Breast epithelium (tissue), 4 donors: Measurements from ENCODE around the gene GSK3A. TPM values are rescaled to one million over a fixed set of nuclear protein-coding genes. Genes with fewer than 3 reads are reported as not detected.

Source experiments
- DNase-seq, 2 donors: peaks; one replicate each; pipeline ENCODE4 v3.0.0-alpha.2; 2019; ENCODE audit warnings: low spot score in 2 of 2
- H3K27ac ChIP-seq, 2 donors: fragments of 200-600 bp; sonication (generic) in 1 of 2; one replicate each; pipeline ENCODE4 v1.5.1; 2016 to 2019; ENCODE audit warnings: mild to moderate bottlenecking in 1 of 2
- H3K27me3 ChIP-seq, 2 donors: fragments of 200-600 bp; sonication (generic) in 1 of 2; one replicate each; pipeline versions ENCODE4 v1.5.1 to v1.6.0; 2017 to 2019; ENCODE audit warnings: control low read depth in 1 of 2, mild to moderate bottlenecking in 1 of 2
- H3K36me3 ChIP-seq: fragments of 200-600 bp; one replicate; pipeline ENCODE4 v1.5.1; 2019
- H3K4me1 ChIP-seq, 2 donors: fragments of 200-600 bp; sonication (generic); one replicate each; pipeline ENCODE4 v1.5.1; 2016 to 2019; ENCODE audit warnings: control low read depth in 1 of 2
- H3K4me3 ChIP-seq, 3 donors: fragments of 200-600 bp; sonication (generic); 1 replicate in 2 of 3; 2 replicates in 1 of 3; pipeline ENCODE4 v1.5.1; 2016 to 2019; ENCODE audit warnings: mild to moderate bottlenecking in 3 of 3, moderate library complexity in 2 of 3
- H3K9me3 ChIP-seq, 2 donors: fragments of 200-600 bp; sonication (generic) in 1 of 2; one replicate each; pipeline ENCODE4 v1.5.1; 2016 to 2019; ENCODE audit warnings: control low read depth in 1 of 2
- CTCF ChIP-seq, 3 donors: fragments of 450-650 bp; IDR thresholded peaks; one replicate each; pipeline ENCODE4 v1.5.1; 2016 to 2017; ENCODE audit warnings: antibody characterized with exemption in 3 of 3, mild to moderate bottlenecking in 3 of 3, moderate library complexity in 3 of 3
- POLR2A ChIP-seq: fragments of 450-650 bp; IDR thresholded peaks from one replicate; pipeline ENCODE4 v1.6.1; 2016; ENCODE audit warnings: antibody characterized with exemption, mild to moderate bottlenecking, moderate library complexity
- POLR2AphosphoS5 ChIP-seq, 3 donors: sonication (generic); formaldehyde crosslinking; IDR thresholded peaks; one replicate each; pipeline ENCODE4 v1.6.1; 2017; ENCODE audit warnings: antibody characterized with exemption in 3 of 3
- intact Hi-C: fragments of 100-400 bp; cut with DNase I; formaldehyde crosslinking; loops from one replicate; pipeline ENCODE4 v1.15.1; 2023; ENCODE audit warnings: low total_unique reads
- total RNA-seq, 3 donors: library from RNA; depleted of rRNA; stranded (reverse); fragments of >200 nt; gene quantifications; one replicate each; pipeline ENCODE4 v1.1.0, GENCODE V29; 2016

The GSK3A gene
- total RNA-seq, 3 donors from 2014 or later, result 18.7 to 22.1 (median 19.8) TPM

- no peaks in the 10 kb centered on the region for H3K27me3 ChIP-seq
- no peaks in the 10 kb centered on the region for H3K4me1 ChIP-seq
- H3K9me3 ChIP-seq, result no peaks in the 10 kb centered on the region
- DNase-seq, result no peak
- H3K4me3 ChIP-seq, result no peak overlapping the region
- H3K36me3 ChIP-seq, result peaks cover 4% of the 10 kb centered on the region
- H3K27ac ChIP-seq, result peak overlapping the region; percentile 44 to 59
- no peak for TF ChIP-seq POLR2AphosphoS5 (IDR thresholded peaks at IDR 0.05)
- TF ChIP-seq CTCF (IDR thresholded peaks at IDR 0.05), result no peak
- TF ChIP-seq POLR2A, result no peak
- intact Hi-C loops, result loop anchor here (2.0 kb wide), 1 partner anchor 78 kb away; no protein-coding TSS in a partner anchor
These were observed 35.3 kb downstream of the GSK3A start for GRCh38 chr19:42206871-42207755.

GRCh38 chr19:42204664-42205063 is 37.7 kb downstream of the GSK3A start:
- intact Hi-C loops, result no loop called here
- no peak overlapping the region for H3K27ac ChIP-seq
- no peaks in the 10 kb centered on the region for H3K4me1 ChIP-seq
- no peak overlapping the region for H3K4me3 ChIP-seq
- no peaks in the 10 kb centered on the region for H3K9me3 ChIP-seq
- TF ChIP-seq POLR2AphosphoS5 (IDR thresholded peaks at IDR 0.05), result no peak
- no peak for TF ChIP-seq POLR2A
- no peak for TF ChIP-seq CTCF (IDR thresholded peaks at IDR 0.05)
- H3K36me3 ChIP-seq, result peaks cover 4% of the 10 kb centered on the region
- H3K27me3 ChIP-seq, result no peaks in the 10 kb centered on the region
- DNase-seq, result no peak

GRCh38 chr19:42203700-42204099 is 38.7 kb downstream of the GSK3A start:
- H3K36me3 ChIP-seq, result peaks cover 4% of the 10 kb centered on the region
- DNase-seq, result no peak
- no peaks in the 10 kb centered on the region for H3K9me3 ChIP-seq
- TF ChIP-seq POLR2AphosphoS5 (IDR thresholded peaks at IDR 0.05), result no peak
- TF ChIP-seq POLR2A, result no peak
- no peak for TF ChIP-seq CTCF (IDR thresholded peaks at IDR 0.05)
- no peaks in the 10 kb centered on the region for H3K4me1 ChIP-seq
- H3K4me3 ChIP-seq, result no peak overlapping the region
- no peak overlapping the region for H3K27ac ChIP-seq
- H3K27me3 ChIP-seq, result no peaks in the 10 kb centered on the region
- intact Hi-C loops, result no loop called here

- H3K27ac ChIP-seq, result no peak overlapping the region
- no peak for DNase-seq
- no peaks in the 10 kb centered on the region for H3K4me1 ChIP-seq
These were observed 40.0 kb downstream of the GSK3A start for GRCh38 chr19:42202290-42202880.

More at GRCh38 chr19:42202290-42202880, 40.0 kb downstream of the GSK3A start:
- TF ChIP-seq CTCF (IDR thresholded peaks at IDR 0.05) (no peak), POLR2A (no peak), POLR2AphosphoS5 (IDR thresholded peaks at IDR 0.05) (no peak)
- Histone ChIP-seq H3K27me3 (no peaks in the 10 kb centered on the region), H3K4me3 (no peak overlapping the region), H3K9me3 (no peaks in the 10 kb centered on the region), H3K36me3 (no peaks in the 10 kb centered on the region)
- intact Hi-C loops, result no loop called here
